B cell (primary cell): ENCODE results near the gene C17orf50.

ENCODE experiments used
- EZH2 ChIP-seq: IDR thresholded peaks from 2 replicates; pipeline ENCODE4 v1.6.1; 2012; ENCODE audit warnings: borderline replicate concordance, low read depth, mild to moderate bottlenecking, moderate library complexity, low read length; ENCODE audit not compliant: insufficient read depth, poor library complexity, severe bottlenecking
- TF ChIP-seq, protein P1 (sequence below): fragments of 200-600 bp; IDR thresholded peaks from one replicate; pipeline ENCODE4 v1.8.0; 2022; ENCODE audit warnings: antibody characterized with exemption, mild to moderate bottlenecking

DNA sequence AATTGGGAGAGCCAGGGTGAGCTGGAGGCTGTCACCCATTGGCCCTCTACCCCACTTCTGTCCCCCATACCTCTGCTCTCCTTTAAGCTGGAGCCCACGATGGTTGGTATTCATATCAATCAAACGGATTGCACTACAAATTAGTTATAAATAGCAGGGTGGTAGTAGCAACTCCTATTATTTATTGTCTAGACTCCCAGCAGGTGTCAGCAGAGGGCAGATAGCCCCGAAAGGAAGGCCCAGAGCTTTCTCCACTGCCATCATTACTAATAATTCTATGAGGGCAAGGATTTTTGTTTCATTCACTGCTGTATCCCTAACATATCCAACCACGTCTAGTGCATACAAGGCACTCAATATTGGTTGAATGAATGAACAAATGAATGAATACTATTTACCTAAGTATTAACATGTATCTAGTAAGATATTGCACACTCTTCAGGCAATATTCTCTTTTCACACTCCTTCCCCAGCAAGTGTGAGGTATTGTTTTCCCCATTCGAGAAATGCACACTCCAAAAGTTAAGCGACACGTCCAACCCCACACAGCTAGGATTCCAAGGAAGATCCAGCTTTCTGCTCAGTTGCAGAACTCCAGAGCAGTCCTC is 6.3 kb downstream of the C17orf50 start:
- TF ChIP-seq, protein P1, sequence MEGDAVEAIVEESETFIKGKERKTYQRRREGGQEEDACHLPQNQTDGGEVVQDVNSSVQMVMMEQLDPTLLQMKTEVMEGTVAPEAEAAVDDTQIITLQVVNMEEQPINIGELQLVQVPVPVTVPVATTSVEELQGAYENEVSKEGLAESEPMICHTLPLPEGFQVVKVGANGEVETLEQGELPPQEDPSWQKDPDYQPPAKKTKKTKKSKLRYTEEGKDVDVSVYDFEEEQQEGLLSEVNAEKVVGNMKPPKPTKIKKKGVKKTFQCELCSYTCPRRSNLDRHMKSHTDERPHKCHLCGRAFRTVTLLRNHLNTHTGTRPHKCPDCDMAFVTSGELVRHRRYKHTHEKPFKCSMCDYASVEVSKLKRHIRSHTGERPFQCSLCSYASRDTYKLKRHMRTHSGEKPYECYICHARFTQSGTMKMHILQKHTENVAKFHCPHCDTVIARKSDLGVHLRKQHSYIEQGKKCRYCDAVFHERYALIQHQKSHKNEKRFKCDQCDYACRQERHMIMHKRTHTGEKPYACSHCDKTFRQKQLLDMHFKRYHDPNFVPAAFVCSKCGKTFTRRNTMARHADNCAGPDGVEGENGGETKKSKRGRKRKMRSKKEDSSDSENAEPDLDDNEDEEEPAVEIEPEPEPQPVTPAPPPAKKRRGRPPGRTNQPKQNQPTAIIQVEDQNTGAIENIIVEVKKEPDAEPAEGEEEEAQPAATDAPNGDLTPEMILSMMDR: peak; percentile 56
- no peak for TF ChIP-seq EZH2
